ENCODE measurements around the gene SCP2. TPM values are rescaled to one million over a fixed set of nuclear protein-coding genes. Genes with fewer than 3 reads are reported as not detected.

The SCP2 gene
- total RNA-seq, 1 experiment from 2014 or later = 73.2 TPM

- no peak for DNase-seq (ENCODE audit: low spot score)
- no peaks in the 10 kb centered on the region for H3K36me3 ChIP-seq (ENCODE audit: insufficient read depth, low read length, poor library complexity, severe bottlenecking)
- no peaks in the 10 kb centered on the region for H3K4me1 ChIP-seq (ENCODE audit: insufficient read depth, low read length, poor library complexity, severe bottlenecking)
- TF ChIP-seq EZH2 (IDR thresholded peaks at IDR 0.05; ENCODE audit: borderline replicate concordance, low read depth, low read length, poor library complexity, severe bottlenecking) = no peak
- no peak for TF ChIP-seq CTCF (conservative IDR thresholded peaks at IDR 0.05; ENCODE audit: low read depth, low read length)
- ChIA-PET POLR2A (ENCODE audit: low non-redundant PET) (no interaction called here), CTCF (no interaction called here)
- H3K27ac ChIP-seq (ENCODE audit: low read depth, low read length, poor library complexity, severe bottlenecking) = no peak overlapping the region
- intact Hi-C loops (cut with micrococcal nuclease; ENCODE audit: unreplicated experiment) = no loop called here
- no peaks in the 10 kb centered on the region for H3K27me3 ChIP-seq (replicated peaks; ENCODE audit: insufficient read depth, low read depth, low read length, poor library complexity)
- no TSS peak for BruUV-seq (replicated peaks)
- no peaks in the 10 kb centered on the region for H3K9me3 ChIP-seq (ENCODE audit: low read depth, low read length, poor library complexity, severe bottlenecking)
- no peak overlapping the region for H3K4me3 ChIP-seq (ENCODE audit: low read depth, low read length, poor library complexity, severe bottlenecking)
Observed at GRCh38 chr1:53071915-53072314, 144.8 kb downstream of the SCP2 start.

GRCh38 chr1:53073287-53073686 is 146.2 kb downstream of the SCP2 start:
- ChIA-PET POLR2A (ENCODE audit: low non-redundant PET) (no interaction called here), CTCF (no interaction called here)
- intact Hi-C loops (cut with micrococcal nuclease; ENCODE audit: unreplicated experiment) = no loop called here
- Histone ChIP-seq H3K27ac (ENCODE audit: low read depth, low read length, poor library complexity, severe bottlenecking) (no peak overlapping the region), H3K27me3 (replicated peaks; ENCODE audit: insufficient read depth, low read depth, low read length, poor library complexity) (no peaks in the 10 kb centered on the region), H3K4me3 (ENCODE audit: low read depth, low read length, poor library complexity, severe bottlenecking) (no peak overlapping the region), H3K9me3 (ENCODE audit: low read depth, low read length, poor library complexity, severe bottlenecking) (no peaks in the 10 kb centered on the region), H3K4me1 (ENCODE audit: insufficient read depth, low read length, poor library complexity, severe bottlenecking) (no peaks in the 10 kb centered on the region), H3K36me3 (ENCODE audit: insufficient read depth, low read length, poor library complexity, severe bottlenecking) (no peaks in the 10 kb centered on the region)
- TF ChIP-seq CTCF (conservative IDR thresholded peaks at IDR 0.05; ENCODE audit: low read depth, low read length) (no peak), EZH2 (IDR thresholded peaks at IDR 0.05; ENCODE audit: borderline replicate concordance, low read depth, low read length, poor library complexity, severe bottlenecking) (no peak)
- no peak for DNase-seq (ENCODE audit: low spot score)
- BruUV-seq (replicated peaks) = no TSS peak

- no TSS peak for BruUV-seq (replicated peaks)
- no peak overlapping the region for H3K4me3 ChIP-seq (ENCODE audit: low read depth, low read length, poor library complexity, severe bottlenecking)
- intact Hi-C loops (cut with micrococcal nuclease; ENCODE audit: unreplicated experiment) = no loop called here
- H3K27ac ChIP-seq (ENCODE audit: low read depth, low read length, poor library complexity, severe bottlenecking) = no peak overlapping the region
- POLR2A ChIA-PET (ENCODE audit: low non-redundant PET) = no interaction called here
- TF ChIP-seq CTCF (conservative IDR thresholded peaks at IDR 0.05; ENCODE audit: low read depth, low read length) (no peak), EZH2 (IDR thresholded peaks at IDR 0.05; ENCODE audit: borderline replicate concordance, low read depth, low read length, poor library complexity, severe bottlenecking) (no peak)
- no peaks in the 10 kb centered on the region for H3K27me3 ChIP-seq (replicated peaks; ENCODE audit: insufficient read depth, low read depth, low read length, poor library complexity)
- CTCF ChIA-PET = no interaction called here
- no peaks in the 10 kb centered on the region for H3K9me3 ChIP-seq (ENCODE audit: low read depth, low read length, poor library complexity, severe bottlenecking)
- DNase-seq (ENCODE audit: low spot score) = no peak
- H3K36me3 ChIP-seq (ENCODE audit: insufficient read depth, low read length, poor library complexity, severe bottlenecking) = no peaks in the 10 kb centered on the region
- no peaks in the 10 kb centered on the region for H3K4me1 ChIP-seq (ENCODE audit: insufficient read depth, low read length, poor library complexity, severe bottlenecking)
Observed at GRCh38 chr1:53073868-53074311, 146.8 kb downstream of the SCP2 start.

All from A673 (cell line).